ENCODE data around the gene MAPK8IP2. TPM values are rescaled to one million over a fixed set of nuclear protein-coding genes. Genes with fewer than 3 reads are reported as not detected.

Gene MAPK8IP2
- total RNA-seq, 1 donor: 0.36 TPM

DNA sequence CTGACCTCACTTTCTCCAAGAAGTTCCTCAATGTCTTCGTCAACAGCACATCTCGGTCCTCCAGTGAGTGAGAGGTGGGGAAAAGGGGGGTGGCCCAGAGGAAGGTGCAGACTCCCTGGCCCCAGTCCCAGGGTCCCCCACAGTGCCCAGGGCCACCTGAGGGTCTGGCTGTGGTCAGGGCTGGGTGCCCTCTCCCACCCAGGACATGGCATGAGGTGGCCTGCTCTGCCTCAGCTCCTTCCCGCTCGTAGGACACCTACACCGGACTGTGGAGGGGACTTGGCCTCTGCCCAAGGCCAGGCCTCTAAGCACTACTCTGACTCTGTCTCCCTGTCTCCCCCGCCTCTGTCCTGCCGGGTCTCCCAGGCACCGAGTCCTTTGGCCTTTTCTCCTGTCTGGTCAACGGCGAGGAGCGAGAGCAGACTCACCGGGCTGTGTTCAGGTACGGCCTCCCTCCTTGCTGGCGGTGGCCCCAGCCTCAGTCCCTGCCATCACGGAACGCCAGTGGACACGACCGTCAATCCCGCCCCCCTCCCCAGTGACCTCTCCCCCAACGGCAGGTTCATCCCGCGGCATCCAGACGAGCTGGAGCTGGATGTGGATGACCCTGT, 4.5 kb downstream of the MAPK8IP2 start:
- H3K27ac ChIP-seq (ENCODE audit: low read depth, low read length): no peak overlapping the region
- TF ChIP-seq, protein P1, sequence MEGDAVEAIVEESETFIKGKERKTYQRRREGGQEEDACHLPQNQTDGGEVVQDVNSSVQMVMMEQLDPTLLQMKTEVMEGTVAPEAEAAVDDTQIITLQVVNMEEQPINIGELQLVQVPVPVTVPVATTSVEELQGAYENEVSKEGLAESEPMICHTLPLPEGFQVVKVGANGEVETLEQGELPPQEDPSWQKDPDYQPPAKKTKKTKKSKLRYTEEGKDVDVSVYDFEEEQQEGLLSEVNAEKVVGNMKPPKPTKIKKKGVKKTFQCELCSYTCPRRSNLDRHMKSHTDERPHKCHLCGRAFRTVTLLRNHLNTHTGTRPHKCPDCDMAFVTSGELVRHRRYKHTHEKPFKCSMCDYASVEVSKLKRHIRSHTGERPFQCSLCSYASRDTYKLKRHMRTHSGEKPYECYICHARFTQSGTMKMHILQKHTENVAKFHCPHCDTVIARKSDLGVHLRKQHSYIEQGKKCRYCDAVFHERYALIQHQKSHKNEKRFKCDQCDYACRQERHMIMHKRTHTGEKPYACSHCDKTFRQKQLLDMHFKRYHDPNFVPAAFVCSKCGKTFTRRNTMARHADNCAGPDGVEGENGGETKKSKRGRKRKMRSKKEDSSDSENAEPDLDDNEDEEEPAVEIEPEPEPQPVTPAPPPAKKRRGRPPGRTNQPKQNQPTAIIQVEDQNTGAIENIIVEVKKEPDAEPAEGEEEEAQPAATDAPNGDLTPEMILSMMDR (IDR thresholded peaks at IDR 0.05; ENCODE audit: extremely low read depth, low read depth, low read length): no peak
- no peaks in the 10 kb centered on the region for H3K79me2 ChIP-seq (ENCODE audit: insufficient read depth, low read length)
- H3K4me1 ChIP-seq (ENCODE audit: insufficient read depth, low read length): no peaks in the 10 kb centered on the region
- no peaks in the 10 kb centered on the region for H3K9me3 ChIP-seq (ENCODE audit: low read depth, low read length)
- no peaks in the 10 kb centered on the region for H4K20me1 ChIP-seq (ENCODE audit: insufficient read depth, low read length)
- H3K27me3 ChIP-seq (ENCODE audit: insufficient read depth, low read length): peaks cover 26% of the 10 kb centered on the region
- no peak overlapping the region for H3K4me3 ChIP-seq (ENCODE audit: insufficient read depth, low read length)
- H3K4me2 ChIP-seq (ENCODE audit: insufficient read depth, low read length): no peak overlapping the region
- no peak overlapping the region for H2AFZ ChIP-seq (ENCODE audit: low read length)
- peak; percentile 80 for DNase-seq (ENCODE audit: insufficient read length, low spot score, missing footprints)
- H3K36me3 ChIP-seq (ENCODE audit: insufficient read depth, low read length): no peaks in the 10 kb centered on the region

DNA sequence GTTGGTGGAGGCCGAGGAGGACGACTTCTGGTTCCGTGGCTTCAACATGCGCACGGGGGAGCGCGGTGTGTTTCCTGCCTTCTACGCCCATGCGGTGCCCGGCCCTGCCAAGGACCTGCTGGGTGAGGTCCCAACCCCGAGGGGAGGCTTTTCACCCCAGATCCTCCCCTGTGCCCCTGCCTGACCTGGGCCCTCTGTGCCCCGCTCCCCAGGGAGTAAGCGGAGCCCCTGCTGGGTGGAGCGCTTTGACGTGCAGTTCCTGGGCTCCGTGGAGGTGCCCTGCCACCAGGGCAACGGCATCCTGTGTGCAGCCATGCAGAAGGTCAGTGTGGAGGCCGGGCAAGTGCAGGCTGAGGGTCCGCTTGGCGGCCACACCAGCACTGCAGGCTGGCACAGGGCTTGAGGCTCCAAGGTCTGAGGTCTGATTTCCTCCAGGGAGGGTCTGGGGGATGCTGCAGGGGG, 5.1 kb downstream of the MAPK8IP2 start:
- peaks cover 26% of the 10 kb centered on the region for H3K27me3 ChIP-seq (ENCODE audit: insufficient read depth, low read length)
- H3K9me3 ChIP-seq (ENCODE audit: low read depth, low read length): no peaks in the 10 kb centered on the region
- no peak overlapping the region for H3K4me3 ChIP-seq (ENCODE audit: insufficient read depth, low read length)
- no peak overlapping the region for H3K27ac ChIP-seq (ENCODE audit: low read depth, low read length)
- no peak overlapping the region for H2AFZ ChIP-seq (ENCODE audit: low read length)
- peak; percentile 72 for DNase-seq (ENCODE audit: insufficient read length, low spot score, missing footprints)
- no peak overlapping the region for H3K4me2 ChIP-seq (ENCODE audit: insufficient read depth, low read length)
- TF ChIP-seq, protein P1 (IDR thresholded peaks at IDR 0.05; ENCODE audit: extremely low read depth, low read depth, low read length): no peak
- no peaks in the 10 kb centered on the region for H4K20me1 ChIP-seq (ENCODE audit: insufficient read depth, low read length)
- no peaks in the 10 kb centered on the region for H3K4me1 ChIP-seq (ENCODE audit: insufficient read depth, low read length)
- no peaks in the 10 kb centered on the region for H3K36me3 ChIP-seq (ENCODE audit: insufficient read depth, low read length)
- H3K79me2 ChIP-seq (ENCODE audit: insufficient read depth, low read length): no peaks in the 10 kb centered on the region

DNA sequence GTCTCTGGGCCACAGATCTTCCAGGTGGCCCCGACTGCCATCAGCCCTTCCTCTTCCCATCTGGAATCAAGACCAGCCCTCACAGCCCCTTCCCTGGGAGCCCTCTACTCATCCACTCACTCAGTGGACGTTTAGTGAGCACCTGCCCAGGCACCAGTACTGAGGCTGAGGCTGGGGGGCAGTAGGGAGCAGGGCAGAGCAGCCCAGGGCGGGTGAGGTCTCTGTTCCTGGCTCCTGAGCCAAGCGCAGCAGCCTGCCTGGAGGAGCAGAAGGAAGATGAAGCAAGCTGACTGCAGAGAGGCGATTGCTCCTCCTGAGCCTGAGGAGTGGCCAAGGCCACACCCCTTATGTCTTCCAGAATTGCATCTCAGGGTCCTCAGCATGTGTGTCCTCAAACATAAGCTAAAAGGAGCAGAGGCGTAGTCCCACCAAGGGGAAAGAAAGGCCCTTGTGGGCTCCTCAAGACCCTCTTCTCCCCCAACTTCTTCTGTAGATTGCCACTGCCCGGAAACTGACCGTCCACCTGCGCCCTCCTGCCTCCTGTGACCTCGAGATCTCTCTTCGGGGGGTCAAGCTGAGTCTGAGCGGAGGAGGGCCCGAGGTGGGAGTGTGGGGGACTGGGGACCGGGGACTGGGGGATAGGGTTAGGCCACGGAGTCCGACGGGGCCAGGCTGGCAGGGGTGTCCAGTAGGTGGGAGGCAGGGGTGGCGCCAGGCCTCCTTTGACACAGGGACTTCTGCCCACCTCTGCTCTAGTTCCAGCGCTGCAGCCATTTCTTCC, 5.8 kb downstream of the MAPK8IP2 start:
- no peak overlapping the region for H2AFZ ChIP-seq (ENCODE audit: low read length)
- H3K36me3 ChIP-seq (ENCODE audit: insufficient read depth, low read length): no peaks in the 10 kb centered on the region
- no peaks in the 10 kb centered on the region for H3K4me1 ChIP-seq (ENCODE audit: insufficient read depth, low read length)
- H3K4me3 ChIP-seq (ENCODE audit: insufficient read depth, low read length): no peak overlapping the region
- H3K27ac ChIP-seq (ENCODE audit: low read depth, low read length): no peak overlapping the region
- no peaks in the 10 kb centered on the region for H3K9me3 ChIP-seq (ENCODE audit: low read depth, low read length)
- H3K4me2 ChIP-seq (ENCODE audit: insufficient read depth, low read length): no peak overlapping the region
- H4K20me1 ChIP-seq (ENCODE audit: insufficient read depth, low read length): no peaks in the 10 kb centered on the region
- no peaks in the 10 kb centered on the region for H3K79me2 ChIP-seq (ENCODE audit: insufficient read depth, low read length)
- H3K27me3 ChIP-seq (ENCODE audit: insufficient read depth, low read length): peaks cover 23% of the 10 kb centered on the region
- TF ChIP-seq, protein P1 (IDR thresholded peaks at IDR 0.05; ENCODE audit: extremely low read depth, low read depth, low read length): no peak
- peak; percentile 88 for DNase-seq (ENCODE audit: insufficient read length, low spot score, missing footprints)

DNA sequence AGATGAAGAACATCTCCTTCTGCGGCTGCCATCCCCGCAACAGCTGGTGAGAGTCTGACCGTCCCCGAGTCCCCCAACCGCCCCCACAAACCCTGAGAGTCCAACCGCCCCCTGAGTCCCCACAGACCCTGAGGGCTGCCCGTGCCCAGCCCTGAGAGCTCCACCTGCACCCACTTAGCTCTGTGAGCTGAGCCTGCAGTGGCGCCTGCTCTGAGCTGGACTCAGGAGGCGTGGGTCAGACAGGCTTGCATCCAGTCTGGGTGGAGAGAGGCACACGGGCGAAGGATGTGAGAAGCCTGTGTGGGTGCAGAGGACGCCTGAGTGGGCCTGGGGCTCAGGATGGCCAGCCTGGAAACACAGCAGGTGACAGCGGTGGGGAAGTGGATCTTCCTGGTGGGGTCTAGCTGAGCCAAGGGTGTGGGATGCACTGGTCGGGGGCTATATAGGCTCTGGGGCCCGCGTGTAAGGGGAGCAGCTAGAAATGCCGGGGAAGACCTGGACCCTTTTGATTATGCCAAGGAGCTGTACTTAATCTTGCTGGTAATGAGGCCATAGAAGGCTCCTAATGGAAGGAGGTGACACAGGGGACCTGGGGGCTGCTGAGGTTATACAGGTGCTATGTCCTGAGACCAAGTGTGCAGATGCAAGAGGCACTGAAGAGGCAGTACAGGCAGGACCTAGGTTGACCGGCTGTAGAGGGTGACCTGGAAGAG, 6.5 kb downstream of the MAPK8IP2 start:
- Histone ChIP-seq H4K20me1 (ENCODE audit: insufficient read depth, low read length) (no peaks in the 10 kb centered on the region), H3K9me3 (ENCODE audit: low read depth, low read length) (no peaks in the 10 kb centered on the region)
- TF ChIP-seq, protein P1 (IDR thresholded peaks at IDR 0.05; ENCODE audit: extremely low read depth, low read depth, low read length): no peak

More for the DNA sequence above, 6.5 kb downstream of the MAPK8IP2 start:
- H3K36me3 ChIP-seq (ENCODE audit: insufficient read depth, low read length): no peaks in the 10 kb centered on the region
- no peaks in the 10 kb centered on the region for H3K4me1 ChIP-seq (ENCODE audit: insufficient read depth, low read length)
- H3K4me3 ChIP-seq (ENCODE audit: insufficient read depth, low read length): no peak overlapping the region
- H2AFZ ChIP-seq (ENCODE audit: low read length): no peak overlapping the region
- no peaks in the 10 kb centered on the region for H3K79me2 ChIP-seq (ENCODE audit: insufficient read depth, low read length)
- no peak overlapping the region for H3K4me2 ChIP-seq (ENCODE audit: insufficient read depth, low read length)
- DNase-seq (ENCODE audit: insufficient read length, low spot score, missing footprints): peak; percentile 76
- no peak overlapping the region for H3K27ac ChIP-seq (ENCODE audit: low read depth, low read length)
- peaks cover 17% of the 10 kb centered on the region for H3K27me3 ChIP-seq (ENCODE audit: insufficient read depth, low read length)
